Keratinocyte (primary cell): ENCODE data around the gene TMBIM1.

Source experiments
- EZH2 ChIP-seq: IDR thresholded peaks from one replicate; pipeline ENCODE4 v1.6.1; 2012; ENCODE audit warnings: inconsistent platforms, mild to moderate bottlenecking, low read length, moderate library complexity
- TF ChIP-seq, protein P1 (sequence below), 3 experiments: IDR thresholded peaks in 1 of 3; conservative IDR thresholded peaks in 1 of 3; optimal IDR thresholded peaks in 1 of 3; 2 replicates in 2 of 3; 3 replicates in 1 of 3; pipeline versions ENCODE3 to v1.5.1; 2011; ENCODE audit warnings: low read length in 3 of 3, mild to moderate bottlenecking in 3 of 3, moderate library complexity in 2 of 3, control low read depth in 1 of 3, inconsistent platforms in 1 of 3; ENCODE audit not compliant: insufficient read depth in 2 of 3; ENCODE audit errors: extremely low read depth in 1 of 3

DNA sequence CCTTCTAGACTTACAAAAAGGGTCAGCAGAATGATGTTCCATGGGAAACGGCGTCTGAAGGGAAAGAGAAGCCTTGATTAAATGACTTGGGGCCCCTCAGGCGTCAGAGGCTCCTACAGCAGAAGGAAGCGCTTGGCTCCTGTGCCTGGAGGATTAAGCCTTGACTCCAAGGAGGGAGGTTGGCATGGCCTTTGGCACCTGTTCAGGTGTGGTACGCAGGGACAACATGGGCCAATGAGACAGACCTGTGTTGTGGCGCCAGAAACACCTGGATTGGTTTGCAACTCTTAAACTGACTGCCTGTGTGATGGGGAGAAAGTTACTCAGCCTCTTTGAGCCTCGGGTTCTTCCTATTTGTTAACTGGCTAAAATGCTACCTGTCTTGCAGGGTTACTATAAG, 14.4 kb downstream of the TMBIM1 start:
- TF ChIP-seq, protein P1, sequence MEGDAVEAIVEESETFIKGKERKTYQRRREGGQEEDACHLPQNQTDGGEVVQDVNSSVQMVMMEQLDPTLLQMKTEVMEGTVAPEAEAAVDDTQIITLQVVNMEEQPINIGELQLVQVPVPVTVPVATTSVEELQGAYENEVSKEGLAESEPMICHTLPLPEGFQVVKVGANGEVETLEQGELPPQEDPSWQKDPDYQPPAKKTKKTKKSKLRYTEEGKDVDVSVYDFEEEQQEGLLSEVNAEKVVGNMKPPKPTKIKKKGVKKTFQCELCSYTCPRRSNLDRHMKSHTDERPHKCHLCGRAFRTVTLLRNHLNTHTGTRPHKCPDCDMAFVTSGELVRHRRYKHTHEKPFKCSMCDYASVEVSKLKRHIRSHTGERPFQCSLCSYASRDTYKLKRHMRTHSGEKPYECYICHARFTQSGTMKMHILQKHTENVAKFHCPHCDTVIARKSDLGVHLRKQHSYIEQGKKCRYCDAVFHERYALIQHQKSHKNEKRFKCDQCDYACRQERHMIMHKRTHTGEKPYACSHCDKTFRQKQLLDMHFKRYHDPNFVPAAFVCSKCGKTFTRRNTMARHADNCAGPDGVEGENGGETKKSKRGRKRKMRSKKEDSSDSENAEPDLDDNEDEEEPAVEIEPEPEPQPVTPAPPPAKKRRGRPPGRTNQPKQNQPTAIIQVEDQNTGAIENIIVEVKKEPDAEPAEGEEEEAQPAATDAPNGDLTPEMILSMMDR (optimal IDR thresholded peaks at IDR 0.05 in 1 of 3, IDR thresholded peaks at IDR 0.05 in 1 of 3, conservative IDR thresholded peaks at IDR 0.05 in 1 of 3; ENCODE audit: extremely low read depth in 1 of 3, insufficient read depth in 2 of 3, low read length in 3 of 3) = no peak
- TF ChIP-seq EZH2 = no peak
